ENCODE measurements around the gene RRP36.

DNA sequence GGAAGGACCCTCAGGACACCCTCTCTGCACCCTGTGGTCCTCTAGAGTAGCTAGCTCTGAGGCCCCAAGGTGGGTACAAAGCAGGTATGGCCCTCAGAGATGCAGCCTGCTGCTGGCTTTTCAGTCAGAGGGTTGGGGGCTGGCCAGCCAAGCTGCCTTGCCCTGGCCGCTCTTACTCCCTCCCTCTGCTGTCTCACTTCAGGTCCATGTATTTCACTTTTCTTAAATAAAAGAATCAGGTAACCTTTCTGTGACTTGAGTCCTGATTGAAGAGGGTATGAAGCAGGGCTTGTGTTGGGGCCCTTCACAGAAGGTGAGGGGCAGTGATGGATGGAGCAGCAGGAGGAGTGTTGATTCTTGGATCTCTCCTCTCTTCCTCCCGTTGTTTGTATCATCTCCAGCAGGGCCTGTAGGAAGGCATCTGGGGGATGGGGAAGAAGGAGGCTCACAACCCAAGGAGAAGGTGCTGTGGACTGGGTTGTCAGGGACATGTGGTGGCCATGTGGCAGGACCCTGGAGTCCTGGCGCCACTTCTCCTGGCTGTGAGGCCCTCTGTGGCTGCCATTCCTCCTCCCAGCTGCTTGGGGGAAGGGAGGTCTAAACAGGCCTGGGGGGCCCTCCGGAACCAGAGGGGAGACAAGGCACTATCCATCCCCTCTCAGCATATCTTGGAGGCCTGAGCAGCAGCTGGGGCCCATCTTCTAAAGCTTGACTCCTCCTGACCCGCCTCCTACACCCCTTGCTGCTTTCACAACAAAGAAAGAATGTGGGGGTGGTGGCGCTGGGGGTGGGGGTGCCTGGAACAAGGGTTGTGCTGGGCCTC lies 53.6 kb downstream of the RRP36 start:
- TF ChIP-seq, protein P1, sequence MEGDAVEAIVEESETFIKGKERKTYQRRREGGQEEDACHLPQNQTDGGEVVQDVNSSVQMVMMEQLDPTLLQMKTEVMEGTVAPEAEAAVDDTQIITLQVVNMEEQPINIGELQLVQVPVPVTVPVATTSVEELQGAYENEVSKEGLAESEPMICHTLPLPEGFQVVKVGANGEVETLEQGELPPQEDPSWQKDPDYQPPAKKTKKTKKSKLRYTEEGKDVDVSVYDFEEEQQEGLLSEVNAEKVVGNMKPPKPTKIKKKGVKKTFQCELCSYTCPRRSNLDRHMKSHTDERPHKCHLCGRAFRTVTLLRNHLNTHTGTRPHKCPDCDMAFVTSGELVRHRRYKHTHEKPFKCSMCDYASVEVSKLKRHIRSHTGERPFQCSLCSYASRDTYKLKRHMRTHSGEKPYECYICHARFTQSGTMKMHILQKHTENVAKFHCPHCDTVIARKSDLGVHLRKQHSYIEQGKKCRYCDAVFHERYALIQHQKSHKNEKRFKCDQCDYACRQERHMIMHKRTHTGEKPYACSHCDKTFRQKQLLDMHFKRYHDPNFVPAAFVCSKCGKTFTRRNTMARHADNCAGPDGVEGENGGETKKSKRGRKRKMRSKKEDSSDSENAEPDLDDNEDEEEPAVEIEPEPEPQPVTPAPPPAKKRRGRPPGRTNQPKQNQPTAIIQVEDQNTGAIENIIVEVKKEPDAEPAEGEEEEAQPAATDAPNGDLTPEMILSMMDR (IDR thresholded peaks at IDR 0.05): no peak
- TF ChIP-seq POLR2A (IDR thresholded peaks at IDR 0.05): no peak

Data from body of pancreas (tissue), 4 donors.